Activated CD4-positive, alpha-beta T cell treated with anti-CD3 and anti-CD28 coated beads for 36 hours (primary cell): Measurements from ENCODE around the gene MSMB. TPM values are rescaled to one million over a fixed set of nuclear protein-coding genes. Genes with fewer than 3 reads are reported as not detected.
"Not testable (repeated sequence)": the region's sequence is repeated elsewhere in the genome, so short reads cannot be mapped to it uniquely, and the experiment has no call there.

Experiments used
- ATAC-seq: fragments of 200-7000 bp; cut with Tn5 transposase; one replicate; pipeline ENCODE4 v1.10.0; 2021; ENCODE audit warnings: mild to moderate bottlenecking, moderate library complexity
- CTCF ChIA-PET: fragments of 350-600 bp; sonication (Branson Sonifier 250); formaldehyde crosslinking; loops from one replicate; lab custom pipeline; 2021; ENCODE audit warnings: antibody characterized with exemption; lab: Charles Lee
- POLR2A ChIA-PET: fragments of 350-600 bp; sonication (Branson Sonifier 250); formaldehyde crosslinking; loops from one replicate; lab custom pipeline; 2021; ENCODE audit warnings: antibody characterized with exemption, inconsistent platforms; lab: Charles Lee
- DNase-seq: peaks from one replicate; pipeline ENCODE4 v3.0.0-alpha.2; 2020
- H3K27ac Mint-ChIP-seq: one replicate; pipeline ENCODE4 v1.8.0; 2021; ENCODE audit warnings: mixed read lengths
- H3K27me3 Mint-ChIP-seq: one replicate; pipeline ENCODE4 v1.8.0; 2021; ENCODE audit warnings: mixed read lengths
- H3K36me3 Mint-ChIP-seq: one replicate; pipeline ENCODE4 v1.8.0; 2021; ENCODE audit warnings: low read depth, mixed read lengths
- H3K4me1 Mint-ChIP-seq: one replicate; pipeline ENCODE4 v1.8.0; 2021; ENCODE audit warnings: mixed read lengths
- H3K4me3 Mint-ChIP-seq: one replicate; pipeline ENCODE4 v1.8.0; 2021; ENCODE audit warnings: mild to moderate bottlenecking, moderate library complexity, mixed read lengths
- H3K9me3 Mint-ChIP-seq: one replicate; pipeline ENCODE4 v1.8.0; 2021; ENCODE audit warnings: low read depth, mixed read lengths
- intact Hi-C, 2 experiments: fragments of 100-400 bp; cut with DNase I in 1 of 2; cut with micrococcal nuclease in 1 of 2; formaldehyde crosslinking; loops; one replicate each; pipeline versions ENCODE4 v1.14.2 to v1.15.1; 2022 to 2024; cut with DNase I, micrococcal nuclease
- total RNA-seq, 2 experiments: library from RNA; stranded (reverse); gene quantifications; one replicate each; pipeline ENCODE4 v1.2.3, GENCODE V29; 2021

MSMB gene
- total RNA-seq, 2 experiments from 2014 or later = not detected

DNA sequence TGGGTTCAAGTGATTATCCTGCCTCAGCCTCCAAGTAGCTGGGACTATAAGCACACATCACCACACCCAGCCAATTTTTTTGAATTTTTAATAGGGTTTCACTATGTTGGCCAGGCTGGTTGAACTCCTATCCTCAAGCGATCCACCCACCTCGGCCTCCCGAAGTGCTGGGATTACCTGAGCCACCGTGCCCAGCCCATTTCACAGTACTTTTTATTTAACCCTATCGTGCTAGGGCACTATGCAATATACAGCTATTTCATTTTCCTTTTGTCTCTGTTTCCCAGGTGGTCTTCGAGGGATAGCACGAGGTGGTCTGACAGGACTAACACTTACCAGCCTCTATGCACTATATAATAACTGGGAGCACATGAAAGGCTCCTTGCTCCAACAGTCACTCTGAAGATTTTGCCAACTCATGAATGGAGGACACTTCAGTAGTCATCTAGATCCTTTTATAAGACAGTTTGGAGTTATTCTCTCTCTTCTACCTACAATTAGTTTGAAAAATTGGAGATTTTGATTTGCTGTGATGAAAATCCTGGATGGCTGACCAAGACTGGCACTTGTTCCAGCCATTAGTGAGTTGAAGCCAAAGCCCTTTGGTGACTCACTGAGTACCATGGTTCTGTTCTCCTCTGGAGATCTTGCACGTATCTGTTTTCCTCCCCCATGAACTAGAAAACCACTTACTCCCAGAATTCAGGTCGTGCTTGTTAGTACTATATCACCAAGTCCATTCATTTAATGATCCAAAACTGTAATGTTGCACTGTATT, 43.0 kb downstream of the MSMB start:
- intact Hi-C loops = no loop called here
- no peak overlapping the region for H3K4me3 Mint-ChIP-seq
- DNase-seq = no peak
- H3K27ac Mint-ChIP-seq = no peak overlapping the region
- CTCF ChIA-PET = interaction anchor here (1.0 to 1.6 kb wide), 3 partner anchors 12 to 15 kb away, joined by 3 to 4 read pairs (median 3); no protein-coding TSS in a partner anchor
- H3K27me3 Mint-ChIP-seq = no peaks in the 10 kb centered on the region
- no peaks in the 10 kb centered on the region for H3K4me1 Mint-ChIP-seq
- peaks cover 3% of the 10 kb centered on the region for H3K9me3 Mint-ChIP-seq
- POLR2A ChIA-PET = no interaction called here
- no peak for ATAC-seq
- H3K36me3 Mint-ChIP-seq = peaks cover 48% of the 10 kb centered on the region

DNA sequence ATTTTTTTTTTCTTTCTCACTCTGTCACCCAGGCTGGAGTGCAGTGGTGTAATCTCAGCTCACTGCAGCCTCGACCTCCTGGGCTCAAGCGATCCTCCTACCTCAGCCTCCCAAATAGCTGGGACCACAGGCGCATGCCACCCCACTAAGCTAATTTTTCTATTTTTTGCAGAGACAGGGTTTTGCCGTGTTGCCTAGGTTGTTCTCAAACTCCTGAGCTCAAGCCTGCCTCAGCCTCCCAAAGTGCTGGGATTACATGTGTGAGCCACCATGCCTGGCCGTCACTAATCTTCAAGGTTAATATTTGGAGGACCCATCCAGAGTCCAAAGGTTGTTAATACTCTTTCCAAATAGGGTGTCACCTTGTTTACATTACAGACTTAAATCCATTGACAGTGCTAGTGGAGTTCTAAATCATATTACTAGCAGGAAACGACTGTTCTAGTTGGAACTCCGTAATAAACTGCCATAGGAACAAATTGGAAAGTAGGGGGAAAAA, 43.8 kb downstream of the MSMB start:
- H3K4me3 Mint-ChIP-seq, H3K27me3 Mint-ChIP-seq, H3K4me1 Mint-ChIP-seq, H3K27ac Mint-ChIP-seq, H3K9me3 Mint-ChIP-seq, DNase-seq, intact Hi-C loops, ATAC-seq: not testable (repeated sequence)
- ChIA-PET CTCF (interaction anchor here (1.6 kb wide), 1 partner anchor 16 kb away, joined by 4 read pairs; no protein-coding TSS in a partner anchor), POLR2A (interaction anchor here (1.2 kb wide), 1 partner anchor 19 kb away, joined by 3 read pairs; no protein-coding TSS in a partner anchor)
- peaks cover 49% of the 10 kb centered on the region for H3K36me3 Mint-ChIP-seq

DNA sequence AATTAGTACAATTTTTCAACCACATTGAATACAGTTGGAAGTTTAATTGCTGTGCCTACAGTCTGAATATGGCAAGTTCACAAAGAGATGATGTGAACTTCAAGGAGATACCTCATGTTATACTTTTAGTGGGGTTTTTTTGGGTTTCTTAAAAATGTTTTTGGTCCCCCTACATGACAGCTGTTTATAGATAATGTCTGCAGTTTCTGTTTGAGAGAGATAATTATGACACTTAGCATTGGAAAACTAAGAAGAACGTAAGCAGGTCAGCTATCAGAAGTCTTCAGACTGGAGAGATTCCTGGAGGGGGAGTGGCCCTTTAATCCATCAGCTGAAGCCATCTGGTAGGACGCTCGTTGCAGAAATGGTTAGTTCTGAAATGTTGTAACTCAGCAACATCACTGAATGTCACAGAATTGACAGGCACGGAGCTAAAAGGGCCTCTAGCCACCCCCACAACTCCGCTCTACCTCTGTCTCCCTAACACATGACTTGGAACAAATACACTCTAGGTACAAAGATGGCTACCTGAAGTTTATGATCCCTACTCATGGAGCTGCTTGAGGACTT, 44.8 kb downstream of the MSMB start:
- peaks cover 45% of the 10 kb centered on the region for H3K36me3 Mint-ChIP-seq
- CTCF ChIA-PET = interaction anchor here (0.6 to 1.6 kb wide), 2 partner anchors 16 to 17 kb away, joined by 3 to 4 read pairs; no protein-coding TSS in a partner anchor

DNA sequence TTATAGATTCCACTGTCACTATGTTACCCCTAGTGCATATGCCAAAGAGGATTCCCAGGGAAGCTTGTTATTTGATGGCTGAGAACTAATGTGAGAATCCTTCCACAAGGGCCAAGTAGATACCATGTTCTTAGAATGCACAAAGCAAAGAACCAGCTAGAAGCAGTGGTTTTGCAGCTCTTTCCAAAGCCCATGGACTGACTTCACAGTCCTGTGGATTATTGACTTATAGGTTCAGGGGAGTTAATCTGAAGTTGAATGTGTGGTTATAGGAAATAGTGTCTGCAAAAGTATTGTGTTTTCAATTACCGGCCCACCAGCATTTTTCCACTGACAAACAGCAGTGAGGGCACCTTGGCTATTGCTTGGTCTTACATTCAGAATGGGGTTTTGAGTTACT, 45.5 kb downstream of the MSMB start:
- intact Hi-C loops = no loop called here
- H3K4me1 Mint-ChIP-seq = no peaks in the 10 kb centered on the region
- H3K36me3 Mint-ChIP-seq = peaks cover 45% of the 10 kb centered on the region
- no peak overlapping the region for H3K27ac Mint-ChIP-seq
- H3K4me3 Mint-ChIP-seq = no peak overlapping the region
- POLR2A ChIA-PET = no interaction called here
- CTCF ChIA-PET = no interaction called here
- DNase-seq = no peak
- peaks cover 3% of the 10 kb centered on the region for H3K9me3 Mint-ChIP-seq
- H3K27me3 Mint-ChIP-seq = no peaks in the 10 kb centered on the region
- ATAC-seq = no peak

More for the DNA sequence above, 44.8 kb downstream of the MSMB start:
- H3K4me3 Mint-ChIP-seq = no peak overlapping the region
- POLR2A ChIA-PET = interaction anchor here (1.2 kb wide), 1 partner anchor 20 kb away, joined by 3 read pairs; no protein-coding TSS in a partner anchor
- H3K9me3 Mint-ChIP-seq = peaks cover 3% of the 10 kb centered on the region
- H3K4me1 Mint-ChIP-seq = no peaks in the 10 kb centered on the region
- H3K27ac Mint-ChIP-seq = no peak overlapping the region
- no peaks in the 10 kb centered on the region for H3K27me3 Mint-ChIP-seq
- no peak for DNase-seq
- intact Hi-C loops = no loop called here
- no peak for ATAC-seq

DNA sequence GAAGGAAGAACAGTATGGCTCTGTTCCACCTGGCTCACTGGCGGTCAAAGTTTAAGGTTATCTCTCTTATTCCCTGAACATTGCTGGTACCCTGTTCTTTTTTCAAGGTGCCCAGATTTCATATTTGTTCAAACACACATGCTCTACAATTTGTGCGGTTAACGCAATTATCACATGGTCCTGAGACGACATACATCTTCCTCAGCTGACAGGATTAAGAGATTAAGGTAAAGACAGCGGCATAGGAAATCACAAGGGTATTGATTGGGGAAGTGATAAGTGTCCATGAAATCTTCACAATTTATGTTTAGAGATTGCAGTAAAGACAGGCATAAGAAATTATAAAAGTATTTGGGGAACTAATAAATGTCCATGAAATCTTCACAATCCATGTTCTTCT, 46.1 kb downstream of the MSMB start:
- H3K4me3 Mint-ChIP-seq, H3K27me3 Mint-ChIP-seq, CTCF ChIA-PET, DNase-seq, ATAC-seq, H3K9me3 Mint-ChIP-seq, H3K27ac Mint-ChIP-seq, H3K4me1 Mint-ChIP-seq, POLR2A ChIA-PET: not testable (repeated sequence)
- peaks cover 45% of the 10 kb centered on the region for H3K36me3 Mint-ChIP-seq
- intact Hi-C loops = loop anchor here in 1 of 2 experiments (10.0 kb wide), 1 partner anchor 995 kb away; the partner anchor contains the start of gene ZNF22

DNA sequence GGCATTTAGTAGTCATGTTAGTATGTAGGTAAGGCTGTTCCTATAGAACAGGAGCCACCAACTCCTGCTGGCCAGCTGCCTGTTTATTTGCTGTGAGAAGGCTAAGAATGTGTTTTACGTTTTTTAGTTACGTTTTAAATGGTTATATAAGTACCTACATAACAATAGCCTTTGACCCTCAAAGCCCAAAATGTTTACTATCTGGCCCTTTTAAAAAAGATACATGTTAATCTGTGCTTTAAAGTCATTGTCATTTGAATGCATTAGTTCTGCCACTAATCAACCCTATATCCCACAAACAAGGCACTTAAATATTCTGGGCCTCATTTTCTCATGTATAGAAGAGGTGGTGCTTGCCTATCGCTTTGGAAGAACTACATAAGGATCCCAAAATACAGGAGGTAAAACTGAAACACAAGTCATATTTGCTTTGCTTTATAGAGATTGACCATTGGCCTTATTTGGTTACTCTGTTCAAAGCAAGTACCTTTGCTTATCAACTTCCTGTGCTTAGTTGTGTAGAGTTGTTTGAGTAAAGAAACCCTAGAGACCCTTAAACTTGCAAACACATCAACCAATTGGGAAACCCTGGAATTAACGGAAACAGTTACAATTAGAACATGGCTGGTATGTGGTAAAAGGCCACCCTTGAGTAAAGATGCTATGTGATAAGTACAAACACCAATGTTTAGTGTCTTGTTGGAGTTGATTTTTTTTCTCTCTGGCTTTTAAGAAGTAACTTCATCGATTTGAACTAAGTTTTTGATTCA, 47.9 kb downstream of the MSMB start:
- Mint-ChIP-seq H3K36me3 (peaks cover 42% of the 10 kb centered on the region), H3K27me3 (no peaks in the 10 kb centered on the region), H3K9me3 (peaks cover 3% of the 10 kb centered on the region), H3K4me3 (no peak overlapping the region), H3K27ac (no peak overlapping the region), H3K4me1 (no peaks in the 10 kb centered on the region)
- DNase-seq (no peak), ATAC-seq (no peak)
- ChIA-PET POLR2A (no interaction called here), CTCF (no interaction called here)
- intact Hi-C loops = loop anchor here in 1 of 2 experiments (10.0 kb wide), 1 partner anchor 993 kb away; the partner anchor contains the start of gene ZNF22

DNA sequence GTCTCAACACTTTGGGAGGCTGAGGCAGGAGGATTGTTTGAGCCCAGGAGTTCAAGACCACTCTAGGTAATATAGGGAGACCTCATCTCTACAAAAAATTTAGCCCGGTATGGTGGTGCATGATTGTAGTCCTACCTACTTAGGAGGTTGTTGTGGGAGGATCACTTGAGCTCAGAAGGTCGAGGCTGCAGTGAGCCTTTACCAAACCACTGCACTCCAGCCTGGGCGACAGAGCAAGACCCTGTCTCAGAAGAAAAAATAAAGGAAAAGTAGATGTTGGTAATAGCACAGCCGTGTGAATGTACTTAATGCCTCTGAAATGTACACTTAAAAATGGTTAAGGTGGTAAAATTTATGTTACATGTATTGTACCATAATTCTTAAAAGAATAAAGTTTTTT, 48.5 kb downstream of the MSMB start:
- Mint-ChIP-seq H3K36me3 (peaks cover 47% of the 10 kb centered on the region), H3K9me3 (peaks cover 3% of the 10 kb centered on the region), H3K4me1 (no peaks in the 10 kb centered on the region), H3K27me3 (no peaks in the 10 kb centered on the region), H3K4me3 (no peak overlapping the region), H3K27ac (no peak overlapping the region)
- ChIA-PET POLR2A (no interaction called here), CTCF (no interaction called here)
- DNase-seq (no peak), ATAC-seq (no peak)
- intact Hi-C loops = loop anchor here in 1 of 2 experiments (10.0 kb wide), 1 partner anchor 993 kb away; the partner anchor contains the start of gene ZNF22

DNA sequence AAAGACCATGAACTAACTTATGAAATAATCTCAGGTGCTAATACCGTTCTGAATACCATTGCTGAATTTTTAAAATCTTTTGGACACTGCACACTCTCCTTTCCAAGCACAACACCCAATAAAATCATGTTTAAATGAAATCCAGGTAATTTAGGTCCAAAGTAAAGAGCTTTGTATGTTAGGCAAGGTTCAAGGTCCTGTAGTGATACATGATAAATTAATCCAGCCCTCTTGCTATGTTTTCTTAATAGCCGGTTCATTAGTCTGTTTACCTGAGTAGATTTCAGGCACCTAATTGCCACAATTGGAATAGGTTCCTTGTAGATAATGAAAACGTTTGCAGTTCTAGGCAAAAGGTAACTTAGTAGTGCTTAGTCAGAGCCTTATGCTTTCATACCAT, 60.5 kb downstream of the MSMB start:
- H3K27me3 Mint-ChIP-seq, POLR2A ChIA-PET, DNase-seq, H3K4me1 Mint-ChIP-seq, intact Hi-C loops, H3K27ac Mint-ChIP-seq, ATAC-seq, H3K4me3 Mint-ChIP-seq, CTCF ChIA-PET, H3K9me3 Mint-ChIP-seq: not testable (repeated sequence)
- peaks cover 15% of the 10 kb centered on the region for H3K36me3 Mint-ChIP-seq

DNA sequence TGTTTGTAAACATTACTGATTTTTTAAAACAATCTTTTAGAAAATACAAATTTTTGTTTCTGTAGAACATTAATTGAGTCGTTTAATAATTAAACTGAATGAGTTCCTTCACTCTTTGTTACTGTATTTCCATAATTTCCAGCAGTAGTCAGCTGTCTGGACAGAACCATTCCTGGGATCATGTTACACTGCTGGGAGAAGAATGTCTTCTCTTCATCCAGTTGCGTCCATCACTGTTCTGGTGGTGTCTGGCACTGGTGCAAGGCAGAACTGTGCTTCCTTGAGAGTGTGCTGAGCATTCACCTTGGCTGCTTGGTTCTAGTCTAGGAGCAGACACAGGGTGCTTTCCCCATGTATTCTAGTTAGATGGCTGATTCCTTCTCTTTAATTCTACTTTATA, 61.6 kb downstream of the MSMB start:
- POLR2A ChIA-PET, ATAC-seq, H3K27me3 Mint-ChIP-seq, H3K4me3 Mint-ChIP-seq, DNase-seq, H3K4me1 Mint-ChIP-seq, H3K9me3 Mint-ChIP-seq, H3K27ac Mint-ChIP-seq, CTCF ChIA-PET: not testable (repeated sequence)
- peaks cover 14% of the 10 kb centered on the region for H3K36me3 Mint-ChIP-seq
- intact Hi-C loops = loop anchor here in 1 of 2 experiments (5.0 kb wide), 1 partner anchor 43 kb away; no protein-coding TSS in a partner anchor

DNA sequence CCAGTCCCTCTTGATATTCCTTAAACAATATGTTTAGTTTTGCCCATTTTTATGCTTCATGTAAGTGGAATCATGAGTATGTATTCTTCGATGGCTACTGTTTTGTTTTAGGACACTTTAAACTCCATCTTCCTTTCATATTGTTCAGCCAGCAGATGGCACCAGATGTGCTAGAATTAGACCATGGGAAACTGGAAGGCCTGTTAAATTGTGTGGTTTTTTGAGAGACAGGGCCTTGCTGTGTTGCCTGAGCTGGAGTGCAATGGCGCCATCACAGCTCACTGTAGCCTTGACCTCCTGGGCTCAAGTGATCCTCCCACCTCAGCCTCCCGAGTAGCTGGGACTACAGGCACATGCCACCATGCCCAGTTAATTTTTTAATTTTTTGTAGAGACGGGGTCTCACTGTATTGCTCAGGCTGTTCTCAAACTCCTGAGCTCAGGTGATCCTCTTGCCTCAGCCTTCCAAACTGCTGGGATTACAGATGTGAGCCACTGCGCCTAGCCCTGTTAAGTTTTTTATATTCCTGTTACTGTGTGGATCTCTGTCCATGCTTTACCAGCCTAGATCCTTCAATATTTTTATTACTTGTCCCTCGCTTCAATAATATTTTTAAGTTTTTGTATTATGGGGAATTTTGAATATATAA, 62.4 kb downstream of the MSMB start:
- H3K27me3 Mint-ChIP-seq, H3K9me3 Mint-ChIP-seq, H3K4me3 Mint-ChIP-seq, CTCF ChIA-PET, POLR2A ChIA-PET, H3K4me1 Mint-ChIP-seq: not testable (repeated sequence)
- intact Hi-C loops = loop anchor here in 1 of 2 experiments (5.0 kb wide), 1 partner anchor 44 kb away; no protein-coding TSS in a partner anchor
- Mint-ChIP-seq H3K36me3 (peaks cover 17% of the 10 kb centered on the region), H3K27ac (peak overlapping the region; percentile 51)
- ATAC-seq (peak; percentile 84), DNase-seq (peak; percentile 54)
